ENCODE measurements around the gene COL4A4. TPM values are rescaled to one million over a fixed set of nuclear protein-coding genes. Genes with fewer than 3 reads are reported as not detected.
A peak's percentile ranks its signal among the peaks of the same experiment; 100 is the strongest.

Gene COL4A4
- total and polyA plus RNA-seq, 4 donors = 1.4 to 1.8 (median 1.7) TPM

- Histone ChIP-seq H3K4me3 (ENCODE audit: low read depth, low read length) (no peak overlapping the region), H3K4me1 (ENCODE audit: control insufficient read depth, insufficient read depth, low read length) (no peaks in the 10 kb centered on the region), H3K27me3 (ENCODE audit: control insufficient read depth, insufficient read depth, low read length) (peaks cover 3% of the 10 kb centered on the region), H3K27ac (ENCODE audit: low read depth, low read length) (no peak overlapping the region), H3K36me3 (ENCODE audit: control insufficient read depth, insufficient read depth, low read length) (no peaks in the 10 kb centered on the region), H3K9me3 (ENCODE audit: control insufficient read depth, insufficient read depth, low read length) (no peaks in the 10 kb centered on the region)
- no CpG with 5 or more reads among the region's 2 CpGs for WGBS (ENCODE audit: insufficient coverage)
- peak in 1 of 6 donors; percentile 59 for DNase-seq (ENCODE audit: low read depth in 4 of 6, low spot score in 6 of 6)
Observed at GRCh38 chr2:227124811-227125210, 39.2 kb downstream of the COL4A4 start.

GRCh38 chr2:227123697-227124096 lies 40.3 kb downstream of the COL4A4 start:
- H3K9me3 ChIP-seq (ENCODE audit: control insufficient read depth, insufficient read depth, low read length) = no peaks in the 10 kb centered on the region
- DNase-seq (ENCODE audit: low read depth in 4 of 6, low spot score in 6 of 6) = no peak
- H3K27me3 ChIP-seq (ENCODE audit: control insufficient read depth, insufficient read depth, low read length) = peaks cover 3% of the 10 kb centered on the region
- H3K36me3 ChIP-seq (ENCODE audit: control insufficient read depth, insufficient read depth, low read length) = no peaks in the 10 kb centered on the region
- H3K27ac ChIP-seq (ENCODE audit: low read depth, low read length) = no peak overlapping the region
- H3K4me1 ChIP-seq (ENCODE audit: control insufficient read depth, insufficient read depth, low read length) = no peaks in the 10 kb centered on the region
- 68% methylated on average over 4 of the region's 4 CpGs for WGBS (ENCODE audit: insufficient coverage)
- H3K4me3 ChIP-seq (ENCODE audit: low read depth, low read length) = no peak overlapping the region

GRCh38 chr2:227118353-227118752 lies 45.7 kb downstream of the COL4A4 start:
- no peaks in the 10 kb centered on the region for H3K9me3 ChIP-seq (ENCODE audit: control insufficient read depth, insufficient read depth, low read length)
- no peak for DNase-seq (ENCODE audit: low read depth in 4 of 6, low spot score in 6 of 6)
- no peaks in the 10 kb centered on the region for H3K27me3 ChIP-seq (ENCODE audit: control insufficient read depth, insufficient read depth, low read length)
- H3K4me3 ChIP-seq (ENCODE audit: low read depth, low read length) = no peak overlapping the region
- H3K4me1 ChIP-seq (ENCODE audit: control insufficient read depth, insufficient read depth, low read length) = no peaks in the 10 kb centered on the region
- H3K36me3 ChIP-seq (ENCODE audit: control insufficient read depth, insufficient read depth, low read length) = no peaks in the 10 kb centered on the region
- H3K27ac ChIP-seq (ENCODE audit: low read depth, low read length) = no peak overlapping the region

GRCh38 chr2:227117852-227118251 lies 46.2 kb downstream of the COL4A4 start:
- H3K36me3 ChIP-seq (ENCODE audit: control insufficient read depth, insufficient read depth, low read length) = no peaks in the 10 kb centered on the region
- no peak overlapping the region for H3K4me3 ChIP-seq (ENCODE audit: low read depth, low read length)
- H3K27me3 ChIP-seq (ENCODE audit: control insufficient read depth, insufficient read depth, low read length) = no peaks in the 10 kb centered on the region
- no peaks in the 10 kb centered on the region for H3K4me1 ChIP-seq (ENCODE audit: control insufficient read depth, insufficient read depth, low read length)
- H3K9me3 ChIP-seq (ENCODE audit: control insufficient read depth, insufficient read depth, low read length) = no peaks in the 10 kb centered on the region
- WGBS (ENCODE audit: insufficient coverage) = 75% methylated on average over 2 of the region's 3 CpGs
- DNase-seq (ENCODE audit: low read depth in 4 of 6, low spot score in 6 of 6) = no peak
- H3K27ac ChIP-seq (ENCODE audit: low read depth, low read length) = no peak overlapping the region

- Histone ChIP-seq H3K36me3 (ENCODE audit: control insufficient read depth, insufficient read depth, low read length) (no peaks in the 10 kb centered on the region), H3K4me1 (ENCODE audit: control insufficient read depth, insufficient read depth, low read length) (no peaks in the 10 kb centered on the region), H3K27me3 (ENCODE audit: control insufficient read depth, insufficient read depth, low read length) (no peaks in the 10 kb centered on the region), H3K4me3 (ENCODE audit: low read depth, low read length) (no peak overlapping the region), H3K27ac (ENCODE audit: low read depth, low read length) (no peak overlapping the region), H3K9me3 (ENCODE audit: control insufficient read depth, insufficient read depth, low read length) (no peaks in the 10 kb centered on the region)
- no CpG with 5 or more reads among the region's 1 CpG for WGBS (ENCODE audit: insufficient coverage)
- DNase-seq (ENCODE audit: low read depth in 4 of 6, low spot score in 6 of 6) = no peak
Observed at GRCh38 chr2:227117027-227117426, 47.0 kb downstream of the COL4A4 start.

GRCh38 chr2:227115761-227116160 lies 48.2 kb downstream of the COL4A4 start:
- 83% methylated on average over 2 of the region's 5 CpGs for WGBS (ENCODE audit: insufficient coverage)
- H3K9me3 ChIP-seq (ENCODE audit: control insufficient read depth, insufficient read depth, low read length) = no peaks in the 10 kb centered on the region
- H3K27me3 ChIP-seq (ENCODE audit: control insufficient read depth, insufficient read depth, low read length) = no peaks in the 10 kb centered on the region
- H3K27ac ChIP-seq (ENCODE audit: low read depth, low read length) = no peak overlapping the region
- H3K4me3 ChIP-seq (ENCODE audit: low read depth, low read length) = no peak overlapping the region
- DNase-seq (ENCODE audit: low read depth in 4 of 6, low spot score in 6 of 6) = no peak
- no peaks in the 10 kb centered on the region for H3K4me1 ChIP-seq (ENCODE audit: control insufficient read depth, insufficient read depth, low read length)
- H3K36me3 ChIP-seq (ENCODE audit: control insufficient read depth, insufficient read depth, low read length) = no peaks in the 10 kb centered on the region

GRCh38 chr2:227106845-227107759 lies 56.9 kb downstream of the COL4A4 start:
- 57% methylated on average over 1 of the region's 9 CpGs for WGBS (ENCODE audit: insufficient coverage)
- DNase-seq (ENCODE audit: low read depth in 4 of 6, low spot score in 6 of 6) = peak; percentile 56 to 96 (median 72)
- Histone ChIP-seq H3K27ac (ENCODE audit: low read depth, low read length) (no peak overlapping the region), H3K4me1 (ENCODE audit: control insufficient read depth, insufficient read depth, low read length) (no peaks in the 10 kb centered on the region), H3K4me3 (ENCODE audit: low read depth, low read length) (no peak overlapping the region), H3K9me3 (ENCODE audit: control insufficient read depth, insufficient read depth, low read length) (no peaks in the 10 kb centered on the region), H3K36me3 (ENCODE audit: control insufficient read depth, insufficient read depth, low read length) (no peaks in the 10 kb centered on the region), H3K27me3 (ENCODE audit: control insufficient read depth, insufficient read depth, low read length) (no peaks in the 10 kb centered on the region)

GRCh38 chr2:227103583-227103982 lies 60.4 kb downstream of the COL4A4 start:
- Histone ChIP-seq H3K36me3 (ENCODE audit: control insufficient read depth, insufficient read depth, low read length) (no peaks in the 10 kb centered on the region), H3K4me3 (ENCODE audit: low read depth, low read length) (no peak overlapping the region), H3K9me3 (ENCODE audit: control insufficient read depth, insufficient read depth, low read length) (no peaks in the 10 kb centered on the region), H3K27ac (ENCODE audit: low read depth, low read length) (no peak overlapping the region), H3K4me1 (ENCODE audit: control insufficient read depth, insufficient read depth, low read length) (no peaks in the 10 kb centered on the region), H3K27me3 (ENCODE audit: control insufficient read depth, insufficient read depth, low read length) (no peaks in the 10 kb centered on the region)
- no peak for DNase-seq (ENCODE audit: low read depth in 4 of 6, low spot score in 6 of 6)
- WGBS (ENCODE audit: insufficient coverage) = 100% methylated on average over 3 of the region's 5 CpGs

GRCh38 chr2:227099340-227099739 lies 64.7 kb downstream of the COL4A4 start:
- Histone ChIP-seq H3K4me3 (ENCODE audit: low read depth, low read length) (no peak overlapping the region), H3K4me1 (ENCODE audit: control insufficient read depth, insufficient read depth, low read length) (no peaks in the 10 kb centered on the region), H3K27me3 (ENCODE audit: control insufficient read depth, insufficient read depth, low read length) (no peaks in the 10 kb centered on the region), H3K36me3 (ENCODE audit: control insufficient read depth, insufficient read depth, low read length) (no peaks in the 10 kb centered on the region), H3K27ac (ENCODE audit: low read depth, low read length) (no peak overlapping the region), H3K9me3 (ENCODE audit: control insufficient read depth, insufficient read depth, low read length) (no peaks in the 10 kb centered on the region)
- 100% methylated on average over 2 of the region's 4 CpGs for WGBS (ENCODE audit: insufficient coverage)
- no peak for DNase-seq (ENCODE audit: low read depth in 4 of 6, low spot score in 6 of 6)

- WGBS (ENCODE audit: insufficient coverage) = no CpG with 5 or more reads among the region's 2 CpGs
Observed at GRCh38 chr2:227098162-227098515, 65.9 kb downstream of the COL4A4 start.

More at GRCh38 chr2:227098162-227098515, 65.9 kb downstream of the COL4A4 start:
- no peaks in the 10 kb centered on the region for H3K27me3 ChIP-seq (ENCODE audit: control insufficient read depth, insufficient read depth, low read length)
- no peaks in the 10 kb centered on the region for H3K4me1 ChIP-seq (ENCODE audit: control insufficient read depth, insufficient read depth, low read length)
- H3K4me3 ChIP-seq (ENCODE audit: low read depth, low read length) = no peak overlapping the region
- H3K36me3 ChIP-seq (ENCODE audit: control insufficient read depth, insufficient read depth, low read length) = no peaks in the 10 kb centered on the region
- H3K9me3 ChIP-seq (ENCODE audit: control insufficient read depth, insufficient read depth, low read length) = no peaks in the 10 kb centered on the region
- H3K27ac ChIP-seq (ENCODE audit: low read depth, low read length) = no peak overlapping the region
- DNase-seq (ENCODE audit: low read depth in 4 of 6, low spot score in 6 of 6) = no peak
